ENCODE measurements around the gene TNK2. TPM values are rescaled to one million over a fixed set of nuclear protein-coding genes. Genes with fewer than 3 reads are reported as not detected.

Gene TNK2
- total and polyA plus RNA-seq, 2 of the 13 experiments (the other 11 are each of a cell fraction or from before 2014, with no cell fraction given) = 4.6 to 5.8 TPM

- peak; percentile 50 for ATAC-seq
- Histone ChIP-seq H3K27me3 (ENCODE audit: control insufficient read depth in 1 of 2, insufficient read depth in 2 of 2, low read length in 2 of 2) (peaks cover 0 to 28% of the 10 kb centered on the region in 2 experiments; a peak in 3 of 5 replicates), H3K36me3 (replicated peaks in 1 of 2; ENCODE audit: control insufficient read depth in 1 of 2, insufficient read depth in 2 of 2, low read length in 2 of 2) (no peaks in the 10 kb centered on the region), H3K4me2 (ENCODE audit: low read depth, low read length) (no peak overlapping the region), H3K27ac (ENCODE audit: extremely low read length, insufficient read depth, low read length) (no peak overlapping the region), H2AFZ (ENCODE audit: low read length) (no peak overlapping the region), H3K9ac (ENCODE audit: insufficient read depth, low read depth, low read length) (no peak overlapping the region), H3K4me3 (replicated peaks in 1 of 3; ENCODE audit: insufficient read depth in 1 of 3, low read depth in 2 of 3, low read length in 3 of 3) (no peak overlapping the region), H3K79me2 (ENCODE audit: insufficient read depth, low read length) (no peaks in the 10 kb centered on the region), H3K9me3 (ENCODE audit: low read length) (no peaks in the 10 kb centered on the region), H4K20me1 (ENCODE audit: insufficient read depth, low read length) (no peaks in the 10 kb centered on the region), H3K4me1 (ENCODE audit: insufficient read depth, low read length) (peaks cover 39% of the 10 kb centered on the region)
- peak; percentile 21 for DNase-seq (ENCODE audit: low spot score)
- ChIA-PET CTCF (ENCODE audit: low intra/inter-chr PET ratio, low total read pairs) (interaction anchor here (0.6 to 1.3 kb wide), 2 partner anchors 45 to 1582 kb away, joined by 3 to 4 read pairs; no protein-coding TSS in a partner anchor), POLR2A (no interaction called here)
- intact Hi-C loops (cut with micrococcal nuclease; ENCODE audit: unreplicated experiment) (no loop called here), in situ Hi-C loops (cut with HindIII; ENCODE audit: extremely low pct_ligation_motif_present, low pct_unique_long_range_greater_than_20kb) (loop anchor here (10.0 kb wide), 1 partner anchor 65 kb away; no protein-coding TSS in a partner anchor)
- no peak for FAIRE-seq
- 77% methylated on average over 41 of the region's 53 CpGs for WGBS (ENCODE audit: low lambda C conversion rate)
- BruUV-seq (replicated peaks) = no TSS peak
- TF ChIP-seq ZNF326 (CRISPR knock-in tag; IDR thresholded peaks at IDR 0.05; ENCODE audit: borderline replicate concordance) = no peak
- TF ChIP-seq PBX2 (CRISPR knock-in tag; IDR thresholded peaks at IDR 0.05) = no peak
- TF ChIP-seq SP1 (IDR thresholded peaks at IDR 0.05) = no peak
- no peak for TF ChIP-seq SP1 (CRISPR knock-in tag; IDR thresholded peaks at IDR 0.05)
- TF ChIP-seq XRCC5 (optimal IDR thresholded peaks at IDR 0.05; ENCODE audit: low read length) = peak; percentile 55
- peak; percentile 76 for TF ChIP-seq ZNF770 (CRISPR knock-in tag; IDR thresholded peaks at IDR 0.05)
- TF ChIP-seq HIC2 (CRISPR knock-in tag; IDR thresholded peaks at IDR 0.05; ENCODE audit: low read depth) = no peak
- TF ChIP-seq RNF2 (conservative IDR thresholded peaks at IDR 0.05; ENCODE audit: low read depth) = 0 out of 2 replicates have a peak, but pooled peaks have one; percentile 35
- TF ChIP-seq HMGXB4 (CRISPR knock-in tag; IDR thresholded peaks at IDR 0.05; ENCODE audit: borderline replicate concordance in 1 of 2, low read depth in 1 of 2) = peak in 1 of 2 experiments; percentile 30; a peak in 1 of 4 replicates
- TF ChIP-seq ZMYM4 (CRISPR knock-in tag; IDR thresholded peaks at IDR 0.05) = no peak
- peak; percentile 60 for TF ChIP-seq ZNF687 (CRISPR knock-in tag; IDR thresholded peaks at IDR 0.05)
- TF ChIP-seq ZNF235 (CRISPR knock-in tag; IDR thresholded peaks at IDR 0.05; ENCODE audit: borderline replicate concordance) = no peak
Observed at GRCh38 chr3:195849322-195850074, 58.9 kb downstream of the TNK2 start.
